GM18907 (cell line): Measurements from ENCODE around the gene ASPM.
A peak's percentile ranks its signal among the peaks of the same experiment; 100 is the strongest.
"Not testable (repeated sequence)": the region's sequence is repeated elsewhere in the genome, so short reads cannot be mapped to it uniquely, and the experiment has no call there.

ENCODE experiments used
- ATAC-seq: cut with Tn5 transposase; IDR thresholded peaks from one replicate; pipeline ENCODE4 v1.9.1; 2021; ENCODE audit warnings: mild to moderate bottlenecking, moderate library complexity; ENCODE audit not compliant: unreplicated experiment

ASPM gene

DNA sequence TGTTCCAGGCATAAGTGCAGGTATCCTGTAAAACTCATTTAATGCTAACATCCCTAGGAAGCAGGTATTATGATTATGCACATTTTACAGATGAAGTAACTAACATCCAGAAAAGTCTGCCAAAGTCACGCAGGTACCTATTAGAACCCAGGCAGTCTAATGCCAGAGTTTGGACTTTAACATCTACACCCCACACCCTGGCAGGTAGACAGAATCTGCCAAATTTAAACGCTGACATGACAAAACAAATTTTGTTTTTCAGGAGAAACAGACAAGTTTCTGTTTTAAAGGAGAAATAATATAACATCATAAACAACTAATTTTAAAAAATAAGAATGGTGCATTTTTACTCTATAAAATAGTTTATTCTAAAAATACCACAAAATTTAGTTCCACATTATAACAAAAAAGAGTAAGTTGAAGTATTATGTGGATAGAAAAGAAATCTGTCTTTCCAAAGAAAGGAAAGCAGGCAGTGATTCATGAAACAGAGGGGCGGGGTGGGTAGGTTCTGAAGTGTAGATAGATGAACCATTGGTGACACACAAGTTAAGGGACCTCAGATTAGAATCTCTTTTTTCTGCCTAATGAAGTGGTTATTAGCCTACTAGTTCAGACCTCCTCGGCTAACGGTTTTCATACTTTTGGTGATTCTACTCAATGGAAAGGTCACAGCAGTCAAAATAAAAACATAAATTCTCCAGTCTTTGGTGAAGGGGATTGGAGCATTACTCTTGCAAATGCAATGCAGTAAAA, 1.7 kb downstream of the ASPM start:
- no peak for ATAC-seq

DNA sequence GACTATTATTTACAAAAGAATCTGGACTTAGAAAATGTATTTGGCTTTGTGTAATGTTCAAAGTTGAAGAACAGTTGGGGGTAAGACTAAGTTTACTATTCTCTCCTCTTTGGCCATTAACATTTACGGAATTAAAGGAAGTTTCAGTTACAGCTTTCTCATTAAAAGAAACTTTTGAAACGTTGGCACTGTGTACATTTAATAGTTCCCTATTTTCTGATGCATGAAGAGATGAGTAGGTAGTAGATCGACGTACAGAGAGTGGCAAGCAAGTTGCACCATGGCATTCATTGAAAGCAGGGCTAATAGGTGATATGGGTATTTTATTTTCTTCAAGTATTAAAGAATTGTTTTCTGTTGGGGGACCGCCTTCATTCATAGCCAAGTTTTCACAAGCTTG, 3.2 kb downstream of the ASPM start:
- no peak for ATAC-seq

DNA sequence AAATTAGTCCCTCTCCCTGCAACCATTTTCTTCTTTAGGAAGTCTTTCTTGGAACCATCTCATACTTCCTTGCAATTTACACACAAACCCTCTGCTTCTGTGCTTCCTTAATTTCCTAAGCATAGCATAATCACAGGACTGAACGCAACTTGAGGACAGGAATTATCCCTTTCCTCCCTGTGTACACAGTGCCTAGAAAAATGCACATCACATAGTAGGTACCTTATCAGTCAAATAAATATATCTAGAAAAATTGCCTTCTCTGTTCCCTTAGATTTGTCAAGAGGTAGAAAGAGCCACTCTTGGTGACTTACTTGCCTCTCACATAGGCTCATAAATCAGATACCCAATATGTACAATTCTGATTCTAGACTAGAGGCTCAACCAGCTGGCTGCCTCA, 4.9 kb downstream of the ASPM start:
- no peak for ATAC-seq

DNA sequence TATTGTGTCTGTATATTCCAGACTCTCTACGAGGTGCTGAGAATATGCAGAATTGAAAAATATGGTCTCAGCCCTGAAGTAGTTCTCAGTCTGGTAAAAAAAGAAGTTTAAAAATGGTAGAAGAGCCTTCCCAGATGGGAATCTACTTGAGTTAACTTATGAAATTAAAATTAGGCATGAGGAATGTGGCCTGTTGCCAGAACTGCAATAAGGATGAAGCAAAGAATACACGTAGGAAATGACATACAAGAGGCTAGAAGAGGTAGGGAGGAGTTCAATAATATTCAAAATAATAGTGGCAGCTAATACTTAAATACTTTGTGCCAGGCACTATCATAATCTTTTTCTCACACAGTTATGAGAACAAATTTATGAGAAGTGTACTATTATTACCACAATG, 6.3 kb downstream of the ASPM start:
- no peak for ATAC-seq

DNA sequence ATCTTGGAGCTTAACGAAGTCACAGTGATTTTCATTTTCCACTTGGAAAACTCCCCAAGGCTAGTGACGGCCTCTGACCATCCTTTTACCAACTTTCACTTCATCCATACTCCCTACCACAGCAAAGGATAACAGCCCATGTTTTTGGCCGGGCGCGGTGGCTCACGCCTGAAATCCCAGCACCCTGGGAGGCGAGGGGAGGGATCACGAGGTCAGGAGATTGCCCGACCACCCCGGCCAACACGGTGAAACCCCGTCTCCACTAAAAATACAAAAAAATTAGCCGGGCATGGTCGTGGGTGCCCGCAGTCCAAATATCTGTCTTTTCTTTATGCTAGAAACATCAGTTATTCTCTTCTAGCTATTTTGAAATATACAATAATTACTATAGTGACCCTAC, 7.3 kb downstream of the ASPM start:
- no peak for ATAC-seq

DNA sequence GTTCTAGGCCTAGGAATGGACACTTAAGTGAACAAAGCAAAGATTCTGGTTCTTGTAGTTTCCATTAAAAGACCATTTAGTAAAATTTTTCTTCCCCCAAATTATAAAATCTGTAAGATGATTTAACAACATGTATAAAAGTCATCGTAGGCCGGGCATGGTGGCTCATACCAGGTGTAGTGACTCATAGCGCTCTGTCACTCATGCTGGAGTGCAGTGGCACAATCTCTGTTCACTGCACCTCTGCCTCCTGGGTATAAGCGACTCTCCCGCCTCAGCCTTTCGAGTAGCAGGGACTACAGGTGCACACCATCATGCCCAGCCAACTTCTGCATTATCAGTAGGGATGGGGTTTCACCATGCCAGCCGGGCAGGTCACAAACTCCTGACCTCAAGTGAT, 9.1 kb downstream of the ASPM start:
- ATAC-seq: no peak

DNA sequence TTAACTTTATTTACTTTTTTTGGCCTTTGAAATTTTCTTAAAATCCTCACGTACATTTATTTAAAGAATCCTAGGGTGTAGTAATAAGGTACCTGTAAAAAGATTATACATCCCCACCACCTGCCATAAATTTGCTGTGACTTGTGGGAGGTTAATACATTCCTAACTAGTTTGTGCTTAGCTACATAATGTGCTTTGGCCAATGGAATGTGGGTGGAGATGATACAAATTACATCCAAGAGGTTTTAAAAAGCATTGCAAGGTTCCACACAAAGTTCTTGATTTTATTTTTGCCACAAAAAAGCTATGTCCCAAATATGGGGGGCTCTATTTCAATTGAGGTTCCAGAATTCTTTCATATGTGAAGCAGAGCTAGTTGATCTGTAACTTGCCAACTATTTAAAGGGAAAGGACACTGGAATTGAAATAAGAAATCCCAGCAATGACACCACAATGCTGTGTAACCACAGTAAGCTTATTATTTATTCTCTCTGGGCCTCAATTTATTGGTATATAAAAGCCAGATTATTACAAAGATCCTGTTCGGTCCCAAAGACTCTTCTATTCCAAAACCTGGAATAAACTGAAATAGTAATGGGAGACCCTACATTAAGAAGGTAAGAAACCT, 15.7 kb downstream of the ASPM start:
- no peak for ATAC-seq

DNA sequence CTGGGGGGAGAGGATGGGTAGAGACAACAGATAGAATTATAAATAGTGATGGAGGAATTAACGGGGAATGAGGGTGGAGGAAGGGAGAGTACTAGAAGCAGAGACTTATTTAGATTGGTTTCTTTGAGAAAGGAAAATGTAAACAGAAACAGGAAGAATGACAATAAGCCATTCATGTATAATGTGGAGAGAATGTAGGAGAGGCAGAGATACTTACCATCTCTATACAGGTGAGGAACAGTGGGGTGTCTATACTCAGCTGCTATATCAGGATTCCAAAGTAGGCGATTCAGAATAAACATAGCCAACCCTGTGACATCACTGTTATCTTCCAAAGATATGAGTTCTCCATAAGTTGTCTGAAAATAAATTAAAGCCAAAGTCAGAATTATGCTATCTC, 16.8 kb downstream of the ASPM start:
- no peak for ATAC-seq

DNA sequence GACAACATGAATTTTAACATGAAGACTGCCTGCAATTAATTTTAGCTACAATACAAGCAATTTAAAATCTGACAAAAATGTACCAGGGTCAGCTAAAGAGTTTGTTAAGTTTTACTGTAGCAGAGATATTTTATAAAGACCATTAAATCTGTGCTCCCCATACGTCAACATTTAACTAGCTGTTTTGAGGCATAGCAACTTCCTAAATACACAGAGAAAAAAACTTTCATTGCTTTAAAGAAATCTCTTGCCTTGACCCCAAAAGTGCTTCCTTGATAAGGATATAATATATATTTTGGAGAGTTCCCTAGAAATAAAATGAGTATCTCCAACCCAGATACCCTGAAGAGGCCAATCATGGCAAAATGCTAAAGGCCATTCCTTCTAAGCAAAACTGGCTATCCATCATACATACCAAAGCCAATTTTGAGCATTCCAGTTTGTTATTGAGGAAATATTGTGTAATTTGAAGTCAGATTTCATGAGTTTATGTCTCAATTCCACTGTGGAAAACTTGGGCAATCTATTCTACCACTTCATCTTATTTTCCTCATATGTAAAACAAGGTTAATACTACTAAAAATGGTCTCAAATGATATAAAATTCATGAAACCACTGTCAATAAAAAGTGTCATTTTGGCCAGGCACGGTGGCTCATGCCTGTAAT, 19.1 kb downstream of the ASPM start:
- ATAC-seq: no peak

DNA sequence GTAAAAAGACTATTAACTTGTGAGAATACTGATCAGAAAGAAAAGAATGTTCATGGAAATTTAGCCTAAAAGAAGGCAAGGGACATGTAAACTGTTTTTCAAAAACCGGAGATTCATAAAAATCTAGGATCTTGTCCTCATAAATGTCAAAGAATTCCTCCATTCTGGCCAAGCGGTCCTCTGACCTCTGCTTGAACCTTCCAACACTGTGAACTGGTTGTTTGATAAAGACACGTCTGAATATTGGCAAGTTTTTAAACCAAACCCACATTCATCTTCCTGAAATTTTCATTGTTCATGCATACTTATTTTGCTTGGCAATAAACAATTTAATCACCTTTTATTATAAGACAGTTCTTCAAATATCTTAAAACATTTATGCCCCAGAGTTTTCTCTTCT, 19.8 kb downstream of the ASPM start:
- ATAC-seq: no peak

DNA sequence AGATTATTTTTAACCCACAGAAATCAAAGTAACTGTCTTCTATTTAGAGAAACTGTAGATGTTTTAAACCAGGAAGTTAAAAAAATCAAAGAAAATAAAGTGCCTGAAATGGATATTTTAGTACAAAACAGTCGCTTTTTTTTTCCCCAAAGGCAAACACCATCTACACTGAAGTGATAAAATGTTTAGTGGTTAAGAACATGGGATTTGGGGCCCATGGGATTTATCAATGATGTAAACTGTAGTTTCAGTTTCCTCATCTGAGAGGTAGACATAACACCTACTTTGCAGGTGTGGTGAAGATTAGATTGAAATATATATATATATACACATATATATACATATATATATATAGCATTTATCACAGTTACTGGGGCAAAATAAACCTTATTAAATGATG, 22.1 kb downstream of the ASPM start:
- ATAC-seq: no peak

DNA sequence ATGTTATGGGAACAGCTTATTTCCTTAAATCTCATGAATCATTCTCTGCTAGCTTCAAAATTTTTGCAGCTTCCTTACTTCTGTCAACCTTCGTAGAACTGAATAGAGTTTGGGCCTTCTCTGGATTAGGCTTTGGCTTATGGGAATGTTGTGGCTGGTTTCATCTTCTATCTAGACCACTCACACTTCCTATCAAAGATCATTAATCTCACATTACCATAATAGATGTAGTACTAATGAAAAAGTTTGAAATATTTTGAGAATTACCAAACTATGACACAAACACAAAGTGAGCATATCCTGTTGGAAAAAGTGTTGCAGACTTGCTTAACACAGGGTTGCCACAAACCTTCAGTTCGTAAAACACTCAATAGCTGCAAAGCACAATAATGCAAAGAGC, 30.3 kb downstream of the ASPM start:
- ATAC-seq: no peak

DNA sequence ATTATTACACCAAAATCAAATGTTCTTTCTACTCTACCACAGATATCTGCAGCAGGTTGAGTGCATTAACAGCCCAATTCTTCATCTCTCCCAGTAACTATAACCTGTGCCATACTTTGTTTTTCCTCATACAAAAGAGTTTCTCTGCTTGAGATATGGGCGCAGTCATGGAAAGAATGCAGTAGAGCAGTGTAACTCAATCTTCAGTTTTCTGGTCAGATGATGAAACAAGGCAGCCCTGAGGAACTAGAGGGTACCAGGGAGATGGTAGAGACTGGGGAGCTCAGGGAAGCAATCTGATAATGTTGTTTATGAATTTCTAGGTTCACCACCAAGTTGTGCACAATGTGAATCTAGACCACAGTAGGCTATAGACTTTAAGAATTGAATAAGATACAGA, 39.6 kb downstream of the ASPM start:
- ATAC-seq: no peak

DNA sequence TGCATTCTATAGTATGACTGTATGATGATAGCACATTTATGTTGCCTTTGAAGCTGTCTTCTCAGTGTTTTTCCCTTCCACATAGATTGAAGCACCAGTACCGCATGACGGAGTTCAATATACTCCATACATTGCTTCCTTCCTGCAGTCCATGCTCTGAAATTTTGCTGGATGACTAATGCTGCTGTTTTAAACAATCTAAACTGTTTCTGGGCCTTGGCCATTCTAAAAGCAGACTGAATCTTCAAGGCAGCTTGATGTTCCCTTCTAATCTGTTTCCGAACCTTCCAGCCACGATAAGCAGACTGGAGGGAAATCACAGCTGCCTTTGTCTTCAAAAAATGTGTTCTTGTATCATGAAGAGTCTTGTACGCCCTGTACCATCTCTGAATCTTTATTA, 43.2 kb downstream of the ASPM start:
- ATAC-seq: no peak

DNA sequence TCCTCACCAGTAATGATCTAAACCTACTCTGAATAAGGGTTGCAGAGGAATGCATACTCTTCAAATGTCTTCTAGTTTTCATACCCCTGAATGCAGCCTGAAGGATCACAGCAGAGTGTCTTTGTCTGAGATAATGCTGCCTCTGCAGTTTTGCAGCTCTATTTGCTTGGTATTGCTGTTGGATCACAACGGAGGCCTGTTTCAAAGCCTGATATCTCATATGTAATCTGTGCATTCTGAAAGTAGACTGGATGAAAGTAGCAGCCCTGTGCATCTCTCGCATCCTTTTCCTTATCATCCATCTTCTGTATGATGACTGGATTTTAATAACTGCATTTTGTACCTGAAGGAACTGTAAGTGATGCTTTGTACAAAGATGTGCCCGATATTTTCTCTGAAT, 44.5 kb downstream of the ASPM start:
- ATAC-seq: no peak

DNA sequence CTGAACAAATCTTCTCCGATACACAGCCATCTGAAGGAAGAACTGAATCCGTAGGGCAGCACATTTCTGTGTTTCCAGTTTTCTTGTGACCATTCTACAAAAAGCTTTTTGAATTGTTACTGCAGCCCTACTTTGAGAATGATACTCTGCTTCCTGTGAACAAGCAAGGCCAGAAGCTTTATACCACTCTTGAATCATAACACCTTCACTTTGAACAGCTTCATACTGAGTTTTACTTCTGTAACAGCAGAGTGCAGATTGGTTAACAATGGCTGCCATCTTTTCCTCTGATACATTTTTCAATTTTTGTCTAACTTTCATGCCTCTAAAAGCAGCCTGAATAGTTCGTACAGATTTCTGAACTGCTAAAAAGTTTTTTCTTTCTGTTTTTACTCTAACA, 45.8 kb downstream of the ASPM start:
- ATAC-seq: no peak

DNA sequence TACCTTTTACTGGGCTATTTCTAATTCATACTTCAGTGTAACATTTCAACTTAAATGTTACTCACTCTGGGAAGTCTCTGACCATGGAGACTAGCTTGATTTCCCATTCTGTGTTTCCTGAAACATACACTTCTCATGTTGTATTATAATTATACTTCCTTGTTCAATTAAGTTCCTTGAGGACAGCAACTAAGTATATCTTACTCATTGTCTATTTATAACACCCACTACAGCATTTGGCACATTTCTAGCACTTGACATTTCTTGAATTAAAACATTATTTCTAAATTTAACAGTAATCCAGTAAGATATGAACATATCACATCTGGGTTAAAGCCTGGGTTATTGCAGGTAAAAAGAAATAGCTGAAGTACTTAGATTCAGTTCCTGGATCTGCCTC, 47.0 kb downstream of the ASPM start:
- no peak for ATAC-seq

DNA sequence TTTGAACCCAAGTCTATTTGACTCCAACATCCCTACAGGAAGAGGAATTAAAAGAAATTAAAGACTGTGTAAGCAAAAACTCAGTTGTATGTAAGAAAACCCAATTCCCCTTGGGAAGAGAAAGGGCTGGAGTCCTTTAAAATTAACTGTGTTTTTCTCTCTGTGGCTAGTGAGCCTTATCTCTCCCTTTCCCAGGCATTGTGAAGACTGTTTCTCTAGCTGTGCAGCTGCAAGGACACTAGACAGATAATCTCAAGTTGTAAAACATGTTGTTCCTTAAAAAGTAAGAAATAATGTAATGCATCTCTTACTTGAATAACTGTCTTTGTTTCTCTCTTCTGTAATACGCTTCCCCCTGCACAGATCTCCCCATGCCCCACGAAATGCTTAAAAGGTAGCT, 49.5 kb downstream of the ASPM start:
- ATAC-seq: not testable (repeated sequence)

DNA sequence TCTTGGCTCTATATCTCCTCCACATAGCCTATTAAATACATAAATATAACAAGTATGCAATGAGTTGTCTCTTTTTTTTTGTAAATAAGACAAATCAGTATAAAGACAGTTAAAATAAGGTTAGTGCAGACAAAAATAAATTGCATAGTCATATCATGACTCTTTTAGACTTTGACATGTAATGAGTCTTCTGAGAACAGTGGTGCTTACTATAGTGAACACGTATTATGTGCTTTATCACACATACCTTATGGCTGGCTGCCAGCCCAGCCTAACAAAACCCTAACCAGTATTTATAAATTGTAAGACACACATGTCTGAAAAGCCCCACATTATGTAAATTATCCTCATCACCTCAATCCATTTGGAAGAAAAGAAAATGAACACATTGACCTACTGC, 50.3 kb downstream of the ASPM start:
- peak; percentile 64 for ATAC-seq

DNA sequence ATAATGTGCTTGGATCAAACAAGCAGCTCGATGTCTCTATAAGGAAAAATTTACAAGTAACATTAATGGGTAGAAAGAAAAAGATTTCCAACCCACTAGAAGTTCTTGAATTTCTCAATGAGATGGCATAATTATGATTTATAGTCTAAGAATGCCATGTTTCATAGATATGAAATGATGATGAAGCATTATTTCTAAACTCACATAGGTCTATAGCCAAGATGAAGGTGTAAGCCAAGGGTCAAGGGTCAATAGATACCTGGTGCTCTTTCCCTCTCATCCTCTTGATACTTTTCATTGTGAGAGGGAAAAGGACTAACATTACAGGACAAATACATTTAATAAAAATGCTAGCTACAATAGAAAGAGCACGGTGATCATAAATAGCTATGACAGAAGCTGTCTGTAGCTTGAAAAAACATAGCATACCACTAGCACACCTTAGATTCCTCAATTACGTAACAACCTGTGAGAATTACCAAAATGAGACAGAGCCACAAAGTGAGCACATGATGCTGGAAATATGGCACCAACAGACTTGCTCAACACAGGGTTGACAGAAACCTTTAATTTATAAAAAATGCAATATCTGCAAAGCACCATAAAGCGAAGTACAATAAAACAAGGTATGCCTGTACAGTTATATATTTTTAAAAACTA, 53.1 kb downstream of the ASPM start:
- ATAC-seq: no peak

DNA sequence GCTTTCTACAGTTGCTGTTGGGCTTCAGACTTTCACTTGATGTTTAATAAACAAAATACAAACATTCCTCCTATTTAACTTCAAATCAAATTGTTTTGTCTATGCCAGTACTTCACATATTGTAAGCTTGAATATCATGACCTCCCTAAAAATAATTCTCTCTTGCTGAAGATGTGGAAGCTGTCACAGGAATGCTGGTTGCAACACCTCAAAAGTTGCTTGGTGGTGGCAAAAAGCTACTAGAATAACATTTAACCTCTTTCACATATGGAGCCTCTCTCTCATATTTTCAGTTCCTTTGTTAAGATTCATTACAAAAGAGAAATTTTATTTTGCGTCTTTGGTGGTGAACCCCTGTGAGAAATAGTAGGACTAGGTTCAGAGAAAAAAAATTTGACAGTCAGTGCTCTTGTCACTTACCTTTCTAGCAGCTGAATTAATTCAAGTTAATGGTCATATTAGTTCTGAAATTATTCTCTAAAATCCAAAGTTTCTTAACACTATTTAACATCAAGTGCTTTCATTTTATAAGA, 53.9 kb downstream of the ASPM start:
- no peak for ATAC-seq

DNA sequence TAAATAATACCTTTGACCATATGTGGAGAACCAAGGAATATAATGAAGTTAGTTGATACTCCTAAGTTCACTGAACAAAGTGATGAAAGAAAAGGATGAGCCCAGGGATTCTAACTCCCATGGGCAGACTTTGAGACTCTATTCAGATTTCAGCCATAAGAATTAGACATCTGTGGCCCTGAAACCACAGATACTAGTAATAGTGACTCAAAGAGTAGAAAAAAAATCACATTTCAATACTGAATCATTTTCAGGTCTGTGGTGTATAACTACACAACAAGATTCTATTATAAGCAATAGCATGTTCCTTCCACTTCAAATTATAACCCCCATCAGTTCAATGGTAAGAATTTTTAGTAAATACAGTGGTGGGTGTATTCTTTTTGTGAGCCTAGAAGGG, 63.0 kb downstream of the ASPM start:
- no peak for ATAC-seq
